A549 (cell line): ENCODE measurements around the gene PRKN.

Experiments
- CEBPB ChIP-seq, 2 experiments: fragments of >200 bp in 1 of 2; sonication (Bioruptor Twin) in 1 of 2; formaldehyde crosslinking in 1 of 2; IDR thresholded peaks; 2 replicates each; pipeline ENCODE4 v1.6.1; 2012 to 2016
- EP300 ChIP-seq, 2 experiments: fragments of >200 bp; sonication (Bioruptor Twin); formaldehyde crosslinking; IDR thresholded peaks; 2 replicates in 1 of 2; 3 replicates in 1 of 2; pipeline ENCODE4 v1.6.1; 2016 to 2017
- ESRRA ChIP-seq: fragments of 150-350 bp; IDR thresholded peaks from 2 replicates; pipeline ENCODE4 v1.6.1; 2014; ENCODE audit warnings: mild to moderate bottlenecking, low read length, borderline replicate concordance
- KDM1A ChIP-seq: fragments of 200-600 bp; sonication (generic); IDR thresholded peaks from 2 replicates; pipeline ENCODE4 v1.6.1; 2016; ENCODE audit warnings: low read depth, mild to moderate bottlenecking
- MAFK ChIP-seq: fragments of 450-650 bp; IDR thresholded peaks from 2 replicates; pipeline ENCODE4 v1.6.1; 2014; ENCODE audit not compliant: partially characterized antibody
- POLR2A ChIP-seq: IDR thresholded peaks from 2 replicates; pipeline ENCODE4 v1.6.1; 2012; ENCODE audit warnings: mild to moderate bottlenecking, low read length
- POLR2AphosphoS2 ChIP-seq: conservative IDR thresholded peaks from 2 replicates; pipeline ENCODE4 v1.6.1; 2012; ENCODE audit warnings: low read length, improper control_type of control experiment, inconsistent platforms
- RAD21 ChIP-seq, 2 experiments: fragments of >200 bp in 1 of 2; sonication (Bioruptor Twin) in 1 of 2; formaldehyde crosslinking in 1 of 2; IDR thresholded peaks in 1 of 2; conservative IDR thresholded peaks in 1 of 2; 2 replicates in 1 of 2; 3 replicates in 1 of 2; pipeline ENCODE4 v1.6.1; 2012 to 2018; ENCODE audit warnings: inconsistent platforms in 1 of 2
- SMC3 ChIP-seq: fragments of >200 bp; sonication (Bioruptor Twin); formaldehyde crosslinking; IDR thresholded peaks from 3 replicates; pipeline ENCODE4 v1.6.1; 2018; ENCODE audit warnings: inconsistent platforms
- ZSCAN20 ChIP-seq: fragments of 250-450 bp; sonication (Bioruptor Pico); IDR thresholded peaks from 2 replicates; pipeline ENCODE4 v1.8.0; 2022; ENCODE audit warnings: mild to moderate bottlenecking, moderate library complexity
- TF ChIP-seq, protein P1 (sequence below): fragments of >200 bp; sonication (Bioruptor Twin); formaldehyde crosslinking; IDR thresholded peaks from 3 replicates; pipeline ENCODE4 v1.5.1; 2016
- TF ChIP-seq, protein P2 (sequence below): IDR thresholded peaks from 2 replicates; pipeline ENCODE4 v1.6.1; 2012

DNA sequence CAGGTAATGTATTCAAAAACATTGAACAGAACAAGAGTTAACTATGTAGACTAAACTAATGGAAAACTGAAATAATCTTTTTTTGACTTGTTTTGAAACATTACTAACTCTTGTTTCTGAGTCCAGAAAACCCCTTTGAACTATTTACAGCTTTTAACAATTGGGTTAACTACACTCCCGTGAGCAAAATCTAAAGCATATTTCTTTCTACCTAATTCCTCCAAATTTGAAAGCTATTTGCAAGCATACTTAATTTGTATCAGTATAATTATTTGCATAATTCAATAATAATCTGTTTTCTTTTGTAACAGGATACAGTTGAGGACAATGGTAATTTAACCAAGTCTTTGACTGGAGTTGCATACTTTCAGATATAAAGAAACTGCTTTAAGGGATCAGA lies 1391.1 kb downstream of the PRKN start:
- TF ChIP-seq, protein P1, sequence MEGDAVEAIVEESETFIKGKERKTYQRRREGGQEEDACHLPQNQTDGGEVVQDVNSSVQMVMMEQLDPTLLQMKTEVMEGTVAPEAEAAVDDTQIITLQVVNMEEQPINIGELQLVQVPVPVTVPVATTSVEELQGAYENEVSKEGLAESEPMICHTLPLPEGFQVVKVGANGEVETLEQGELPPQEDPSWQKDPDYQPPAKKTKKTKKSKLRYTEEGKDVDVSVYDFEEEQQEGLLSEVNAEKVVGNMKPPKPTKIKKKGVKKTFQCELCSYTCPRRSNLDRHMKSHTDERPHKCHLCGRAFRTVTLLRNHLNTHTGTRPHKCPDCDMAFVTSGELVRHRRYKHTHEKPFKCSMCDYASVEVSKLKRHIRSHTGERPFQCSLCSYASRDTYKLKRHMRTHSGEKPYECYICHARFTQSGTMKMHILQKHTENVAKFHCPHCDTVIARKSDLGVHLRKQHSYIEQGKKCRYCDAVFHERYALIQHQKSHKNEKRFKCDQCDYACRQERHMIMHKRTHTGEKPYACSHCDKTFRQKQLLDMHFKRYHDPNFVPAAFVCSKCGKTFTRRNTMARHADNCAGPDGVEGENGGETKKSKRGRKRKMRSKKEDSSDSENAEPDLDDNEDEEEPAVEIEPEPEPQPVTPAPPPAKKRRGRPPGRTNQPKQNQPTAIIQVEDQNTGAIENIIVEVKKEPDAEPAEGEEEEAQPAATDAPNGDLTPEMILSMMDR = no peak
- TF ChIP-seq EP300 (IDR thresholded peaks at IDR 0.05) (no peak), POLR2AphosphoS2 (no peak), POLR2A (no peak), ZSCAN20 (no peak), CEBPB (IDR thresholded peaks at IDR 0.05) (no peak), ESRRA (no peak), RAD21 (conservative IDR thresholded peaks at IDR 0.05 in 1 of 2, IDR thresholded peaks at IDR 0.05 in 1 of 2) (no peak), MAFK (no peak), KDM1A (no peak), SMC3 (no peak)
- TF ChIP-seq, protein P2, sequence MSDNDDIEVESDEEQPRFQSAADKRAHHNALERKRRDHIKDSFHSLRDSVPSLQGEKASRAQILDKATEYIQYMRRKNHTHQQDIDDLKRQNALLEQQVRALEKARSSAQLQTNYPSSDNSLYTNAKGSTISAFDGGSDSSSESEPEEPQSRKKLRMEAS = no peak
